GM18520 (cell line): ENCODE measurements around the gene P2RY1.
"Not testable (repeated sequence)": the region's sequence is repeated elsewhere in the genome, so short reads cannot be mapped to it uniquely, and the experiment has no call there.

ENCODE experiments used
- ATAC-seq: cut with Tn5 transposase; IDR thresholded peaks from one replicate; pipeline ENCODE4 v1.9.1; 2021; ENCODE audit not compliant: unreplicated experiment

The P2RY1 gene

GRCh38 chr3:152836269-152836668 is 1.3 kb downstream of the P2RY1 start:
- ATAC-seq, result no peak

GRCh38 chr3:152839511-152839910 is 4.6 kb downstream of the P2RY1 start:
- ATAC-seq, result no peak

- ATAC-seq, result no peak
Observed at GRCh38 chr3:152841131-152841530, 6.2 kb downstream of the P2RY1 start.

- no peak for ATAC-seq
Observed at GRCh38 chr3:152842413-152842812, 7.5 kb downstream of the P2RY1 start.

GRCh38 chr3:152843955-152844354 is 9.0 kb downstream of the P2RY1 start:
- peak; percentile 71 for ATAC-seq

GRCh38 chr3:152846572-152847202 is 11.8 kb downstream of the P2RY1 start:
- ATAC-seq, result not testable (repeated sequence)

GRCh38 chr3:152847599-152847998 is 12.7 kb downstream of the P2RY1 start:
- not testable (repeated sequence) for ATAC-seq

- ATAC-seq, result no peak
Observed at GRCh38 chr3:152849996-152850578, 15.2 kb downstream of the P2RY1 start.

GRCh38 chr3:152853196-152853595 is 18.3 kb downstream of the P2RY1 start:
- no peak for ATAC-seq

- no peak for ATAC-seq
Observed at GRCh38 chr3:152857082-152857481, 22.2 kb downstream of the P2RY1 start.

- ATAC-seq, result no peak
Observed at GRCh38 chr3:152858170-152858800, 23.4 kb downstream of the P2RY1 start.

GRCh38 chr3:152860736-152861135 is 25.8 kb downstream of the P2RY1 start:
- no peak for ATAC-seq

GRCh38 chr3:152865668-152866245 is 30.8 kb downstream of the P2RY1 start:
- no peak for ATAC-seq

GRCh38 chr3:152870027-152870426 is 35.1 kb downstream of the P2RY1 start:
- no peak for ATAC-seq

- ATAC-seq, result not testable (repeated sequence)
Observed at GRCh38 chr3:152873314-152873713, 38.4 kb downstream of the P2RY1 start.

- no peak for ATAC-seq
Observed at GRCh38 chr3:152874896-152875749, 40.2 kb downstream of the P2RY1 start.

GRCh38 chr3:152879130-152879789 is 44.3 kb downstream of the P2RY1 start:
- no peak for ATAC-seq

- ATAC-seq, result no peak
Observed at GRCh38 chr3:152879790-152880174, 44.9 kb downstream of the P2RY1 start.

- no peak for ATAC-seq
Observed at GRCh38 chr3:152885076-152885475, 50.1 kb downstream of the P2RY1 start.
